ENCODE results near the gene CSF3. TPM values are rescaled to one million over a fixed set of nuclear protein-coding genes. Genes with fewer than 3 reads are reported as not detected.

The CSF3 gene
- total and polyA plus RNA-seq, 2 of the 13 experiments (the other 11 are each of a cell fraction or from before 2014, with no cell fraction given): 0.09 TPM; not detected in 1

GRCh38 chr17:39973496-39973895, 41.7 kb upstream of the CSF3 start:
- H2AFZ ChIP-seq (ENCODE audit: low read length): no peak overlapping the region
- H4K20me1 ChIP-seq (ENCODE audit: insufficient read depth, low read length): no peaks in the 10 kb centered on the region
- no peaks in the 10 kb centered on the region for H3K4me1 ChIP-seq (ENCODE audit: insufficient read depth, low read length)
- CTCF ChIA-PET (ENCODE audit: low intra/inter-chr PET ratio, low total read pairs): no interaction called here
- H3K36me3 ChIP-seq (replicated peaks in 1 of 2; ENCODE audit: control insufficient read depth in 1 of 2, insufficient read depth in 2 of 2, low read length in 2 of 2): no peaks in the 10 kb centered on the region
- no TSS peak for BruUV-seq (replicated peaks)
- no peaks in the 10 kb centered on the region for H3K9me3 ChIP-seq (ENCODE audit: low read length)
- H3K4me2 ChIP-seq (ENCODE audit: low read depth, low read length): no peak overlapping the region
- FAIRE-seq (no peak), ATAC-seq (no peak), DNase-seq (ENCODE audit: low spot score) (no peak)
- TF ChIP-seq SMAD3 (CRISPR knock-in tag; IDR thresholded peaks at IDR 0.05) (no peak), THYN1 (CRISPR knock-in tag; IDR thresholded peaks at IDR 0.05; ENCODE audit: borderline replicate concordance, low read depth) (no peak), ZMAT5 (CRISPR knock-in tag; IDR thresholded peaks at IDR 0.05; ENCODE audit: borderline replicate concordance, low read depth) (no peak), NBN (conservative IDR thresholded peaks at IDR 0.05) (no peak), ZNF572 (CRISPR knock-in tag; IDR thresholded peaks at IDR 0.05) (no peak), MAFK (conservative IDR thresholded peaks at IDR 0.05 in 1 of 2, IDR thresholded peaks at IDR 0.05 in 1 of 2; ENCODE audit: low read length in 2 of 2) (no peak), ZNF331 (CRISPR knock-in tag; IDR thresholded peaks at IDR 0.05) (no peak), ATF4 (CRISPR knock-in tag; IDR thresholded peaks at IDR 0.05) (no peak), ZNF850 (CRISPR knock-in tag; conservative IDR thresholded peaks at IDR 0.05) (no peak), IKZF4 (CRISPR knock-in tag; IDR thresholded peaks at IDR 0.05; ENCODE audit: borderline replicate concordance, low read depth, not compliant biosample characterization) (no peak), GABPB1 (CRISPR knock-in tag; IDR thresholded peaks at IDR 0.05) (no peak)
- peaks cover 9 to 58% of the 10 kb centered on the region in 2 experiments for H3K27me3 ChIP-seq (ENCODE audit: control insufficient read depth in 1 of 2, insufficient read depth in 2 of 2, low read length in 2 of 2)
- WGBS (ENCODE audit: low lambda C conversion rate): 84% methylated on average over 2 of the region's 2 CpGs
- no peak overlapping the region for H3K4me3 ChIP-seq (replicated peaks in 1 of 3; ENCODE audit: insufficient read depth in 1 of 3, low read depth in 2 of 3, low read length in 3 of 3)
- POLR2A ChIA-PET: interaction anchor here (0.9 kb wide), 1 partner anchor 219 kb away, joined by 3 read pairs; no protein-coding TSS in a partner anchor
- no peak overlapping the region for H3K9ac ChIP-seq (ENCODE audit: insufficient read depth, low read depth, low read length)
- intact Hi-C loops (cut with micrococcal nuclease; ENCODE audit: unreplicated experiment) (no loop called here), in situ Hi-C loops (cut with HindIII; ENCODE audit: extremely low pct_ligation_motif_present, low pct_unique_long_range_greater_than_20kb) (loop anchor here (5.0 kb wide), 1 partner anchor 51 kb away; no protein-coding TSS in a partner anchor)
- no peak overlapping the region for H3K27ac ChIP-seq (ENCODE audit: extremely low read length, insufficient read depth, low read length)
- no peaks in the 10 kb centered on the region for H3K79me2 ChIP-seq (ENCODE audit: insufficient read depth, low read length)

All from HepG2 (cell line).